ENCODE results near the gene FMN2. TPM values are rescaled to one million over a fixed set of nuclear protein-coding genes. Genes with fewer than 3 reads are reported as not detected.

The FMN2 gene
- total RNA-seq, 1 experiment from 2014 or later: 5.3 TPM

DNA sequence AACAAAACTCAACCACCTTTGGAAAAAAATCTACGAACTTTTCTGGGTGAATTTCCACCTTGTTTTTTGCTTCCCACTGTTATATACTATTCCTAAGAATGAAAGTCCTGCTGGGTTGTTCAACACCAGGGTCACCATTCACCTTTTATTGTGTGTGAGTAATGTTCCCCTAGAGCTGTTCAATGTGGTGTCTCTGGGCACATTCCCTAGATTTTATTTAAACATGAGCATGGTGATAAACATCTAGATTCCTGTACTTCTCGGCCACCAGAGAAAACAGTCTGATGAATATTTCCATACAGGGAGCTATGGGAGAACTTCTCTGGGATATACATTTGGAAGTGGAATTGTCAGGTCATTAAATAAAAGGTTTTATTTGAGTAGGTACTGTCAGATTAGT is 13.0 kb downstream of the FMN2 start:
- Mint-ChIP-seq H3K36me3 (ENCODE audit: insufficient read depth, unreplicated experiment) (no peaks in the 10 kb centered on the region), H3K27ac (ENCODE audit: low read depth, unreplicated experiment) (no peak overlapping the region), H3K4me3 (ENCODE audit: unreplicated experiment) (no peak overlapping the region), H3K9me3 (ENCODE audit: unreplicated experiment) (no peaks in the 10 kb centered on the region), H3K4me1 (ENCODE audit: insufficient read depth, unreplicated experiment) (no peaks in the 10 kb centered on the region), H3K27me3 (ENCODE audit: insufficient read depth, unreplicated experiment) (no peaks in the 10 kb centered on the region)
- BruUV-seq (replicated peaks): no TSS peak
- ChIA-PET CTCF (interaction anchor here (0.6 to 2.2 kb wide), 3 partner anchors 38 to 592 kb away, joined by 3 to 8 read pairs (median 7); no protein-coding TSS in a partner anchor), POLR2A (interaction anchor here (0.8 kb wide), 1 partner anchor 10 kb away, joined by 4 read pairs; no protein-coding TSS in a partner anchor)
- TF ChIP-seq, protein P1, sequence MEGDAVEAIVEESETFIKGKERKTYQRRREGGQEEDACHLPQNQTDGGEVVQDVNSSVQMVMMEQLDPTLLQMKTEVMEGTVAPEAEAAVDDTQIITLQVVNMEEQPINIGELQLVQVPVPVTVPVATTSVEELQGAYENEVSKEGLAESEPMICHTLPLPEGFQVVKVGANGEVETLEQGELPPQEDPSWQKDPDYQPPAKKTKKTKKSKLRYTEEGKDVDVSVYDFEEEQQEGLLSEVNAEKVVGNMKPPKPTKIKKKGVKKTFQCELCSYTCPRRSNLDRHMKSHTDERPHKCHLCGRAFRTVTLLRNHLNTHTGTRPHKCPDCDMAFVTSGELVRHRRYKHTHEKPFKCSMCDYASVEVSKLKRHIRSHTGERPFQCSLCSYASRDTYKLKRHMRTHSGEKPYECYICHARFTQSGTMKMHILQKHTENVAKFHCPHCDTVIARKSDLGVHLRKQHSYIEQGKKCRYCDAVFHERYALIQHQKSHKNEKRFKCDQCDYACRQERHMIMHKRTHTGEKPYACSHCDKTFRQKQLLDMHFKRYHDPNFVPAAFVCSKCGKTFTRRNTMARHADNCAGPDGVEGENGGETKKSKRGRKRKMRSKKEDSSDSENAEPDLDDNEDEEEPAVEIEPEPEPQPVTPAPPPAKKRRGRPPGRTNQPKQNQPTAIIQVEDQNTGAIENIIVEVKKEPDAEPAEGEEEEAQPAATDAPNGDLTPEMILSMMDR (IDR thresholded peaks at IDR 0.05; ENCODE audit: unreplicated experiment): no peak
- intact Hi-C loops (cut with micrococcal nuclease): no loop called here
- no peak for DNase-seq (ENCODE audit: unreplicated experiment)

DNA sequence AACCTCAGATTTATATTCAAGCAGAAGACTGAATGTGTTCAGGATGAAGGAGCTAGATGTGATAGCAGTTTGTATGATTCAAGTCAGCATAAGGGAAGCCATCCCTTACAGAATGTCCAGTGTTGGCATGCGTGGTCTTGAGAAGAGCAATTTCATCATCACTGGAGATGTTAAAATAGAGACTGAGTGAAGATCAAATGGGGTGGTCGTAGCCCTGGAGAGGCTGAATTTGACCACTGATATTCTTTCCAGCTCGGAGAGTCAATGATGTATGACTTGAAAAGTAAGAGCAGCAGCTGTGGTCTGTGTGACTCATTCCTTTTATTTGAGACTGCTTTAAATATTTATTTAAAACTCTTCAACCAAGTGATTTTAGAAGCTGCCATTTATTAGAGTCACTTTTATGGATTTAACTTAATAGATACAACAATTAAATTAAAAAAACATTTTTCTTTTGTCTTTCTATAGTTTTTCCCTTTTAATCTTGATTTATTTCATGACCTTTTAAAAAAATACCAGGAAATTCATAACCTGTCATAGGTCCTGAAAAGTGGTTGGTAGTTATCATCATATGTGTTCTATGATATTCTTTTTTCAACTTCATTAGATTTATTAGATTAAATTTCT is 15.5 kb downstream of the FMN2 start:
- POLR2A ChIA-PET: interaction anchor here (0.6 kb wide), 1 partner anchor 291 kb away, joined by 3 read pairs; no protein-coding TSS in a partner anchor
- Mint-ChIP-seq H3K4me1 (ENCODE audit: insufficient read depth, unreplicated experiment) (no peaks in the 10 kb centered on the region), H3K27me3 (ENCODE audit: insufficient read depth, unreplicated experiment) (no peaks in the 10 kb centered on the region), H3K36me3 (ENCODE audit: insufficient read depth, unreplicated experiment) (no peaks in the 10 kb centered on the region), H3K9me3 (ENCODE audit: unreplicated experiment) (no peaks in the 10 kb centered on the region), H3K27ac (ENCODE audit: low read depth, unreplicated experiment) (no peak overlapping the region), H3K4me3 (ENCODE audit: unreplicated experiment) (no peak overlapping the region)
- BruUV-seq (replicated peaks): no TSS peak
- no peak for DNase-seq (ENCODE audit: unreplicated experiment)
- TF ChIP-seq, protein P1 (IDR thresholded peaks at IDR 0.05; ENCODE audit: unreplicated experiment): no peak
- CTCF ChIA-PET: interaction anchor here (1.2 to 2.0 kb wide), 5 partner anchors 43 to 130 kb away, joined by 3 to 9 read pairs (median 3); no protein-coding TSS in a partner anchor
- intact Hi-C loops (cut with micrococcal nuclease): no loop called here

DNA sequence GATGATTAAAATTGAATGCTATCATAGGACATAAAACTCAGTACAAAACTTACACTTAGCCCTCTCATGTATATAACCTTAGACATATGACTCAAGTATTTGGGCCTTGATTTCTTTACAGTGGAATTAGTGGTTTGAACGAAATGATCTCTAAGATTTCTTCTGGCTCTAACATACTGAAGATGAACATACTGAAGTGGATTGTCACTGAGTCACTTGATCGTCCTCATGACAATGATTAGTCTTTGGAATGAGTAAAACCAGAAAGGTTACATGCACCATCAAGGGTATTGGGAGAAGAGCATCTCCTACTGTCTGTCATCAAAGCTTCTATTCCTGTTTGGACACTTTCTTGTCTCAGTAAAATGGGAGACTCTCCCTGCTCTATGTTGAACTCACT is 17.4 kb downstream of the FMN2 start:
- Mint-ChIP-seq H3K4me1 (ENCODE audit: insufficient read depth, unreplicated experiment) (no peaks in the 10 kb centered on the region), H3K27ac (ENCODE audit: low read depth, unreplicated experiment) (no peak overlapping the region), H3K36me3 (ENCODE audit: insufficient read depth, unreplicated experiment) (no peaks in the 10 kb centered on the region), H3K9me3 (ENCODE audit: unreplicated experiment) (no peaks in the 10 kb centered on the region), H3K27me3 (ENCODE audit: insufficient read depth, unreplicated experiment) (no peaks in the 10 kb centered on the region), H3K4me3 (ENCODE audit: unreplicated experiment) (no peak overlapping the region)
- BruUV-seq (replicated peaks): no TSS peak
- TF ChIP-seq, protein P1 (IDR thresholded peaks at IDR 0.05; ENCODE audit: unreplicated experiment): no peak
- ChIA-PET POLR2A (no interaction called here), CTCF (no interaction called here)
- no peak for DNase-seq (ENCODE audit: unreplicated experiment)
- intact Hi-C loops (cut with micrococcal nuclease): no loop called here

DNA sequence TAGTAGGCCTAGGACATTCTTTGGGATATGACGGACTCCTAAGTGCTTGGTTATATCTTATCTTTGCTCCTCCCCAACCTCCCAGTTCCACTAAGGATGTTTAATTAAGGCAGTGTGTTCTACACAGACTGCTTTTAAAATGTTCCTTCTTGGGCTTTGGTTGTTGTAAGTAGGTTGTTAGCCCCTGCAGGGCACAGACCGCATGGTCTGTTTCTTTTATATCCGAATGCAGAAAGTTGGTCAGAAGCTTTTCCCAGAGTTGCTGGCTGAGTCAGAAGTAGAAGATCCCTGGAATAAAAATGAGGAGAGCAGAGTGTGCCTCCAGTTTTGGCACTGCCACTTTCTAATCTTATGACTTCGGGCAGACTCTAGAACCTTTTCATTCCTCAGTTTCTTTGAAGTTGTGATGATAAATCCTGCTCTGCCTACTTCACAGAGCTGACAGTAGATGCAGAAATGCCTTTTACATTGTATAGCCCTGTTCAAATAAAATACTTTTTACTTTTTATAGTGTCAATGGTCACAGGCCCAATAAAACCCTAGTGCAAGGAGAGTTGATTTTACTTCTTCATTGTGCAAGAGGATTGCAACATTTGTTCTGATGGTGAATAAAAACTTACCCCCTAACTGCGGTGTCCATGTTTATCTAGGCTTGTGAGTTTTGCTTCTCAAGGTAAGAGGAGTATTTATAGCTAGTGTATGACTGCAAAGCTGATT is 18.4 kb downstream of the FMN2 start:
- POLR2A ChIA-PET: no interaction called here
- intact Hi-C loops (cut with micrococcal nuclease): no loop called here
- no TSS peak for BruUV-seq (replicated peaks)
- CTCF ChIA-PET: interaction anchor here (0.6 to 1.0 kb wide), 4 partner anchors 39 to 447 kb away, joined by 3 to 5 read pairs (median 4); no protein-coding TSS in a partner anchor
- Mint-ChIP-seq H3K27me3 (ENCODE audit: insufficient read depth, unreplicated experiment) (no peaks in the 10 kb centered on the region), H3K36me3 (ENCODE audit: insufficient read depth, unreplicated experiment) (no peaks in the 10 kb centered on the region), H3K9me3 (ENCODE audit: unreplicated experiment) (no peaks in the 10 kb centered on the region), H3K4me3 (ENCODE audit: unreplicated experiment) (no peak overlapping the region), H3K4me1 (ENCODE audit: insufficient read depth, unreplicated experiment) (no peaks in the 10 kb centered on the region), H3K27ac (ENCODE audit: low read depth, unreplicated experiment) (no peak overlapping the region)
- TF ChIP-seq, protein P1 (IDR thresholded peaks at IDR 0.05; ENCODE audit: unreplicated experiment): no peak
- DNase-seq (ENCODE audit: unreplicated experiment): peak; percentile 35
